HG03280 (cell line): ENCODE data around the gene PLCD3.
A peak's percentile ranks its signal among the peaks of the same experiment; 100 is the strongest.
"Not testable (repeated sequence)": the region's sequence is repeated elsewhere in the genome, so short reads cannot be mapped to it uniquely, and the experiment has no call there.

Source experiments
- ATAC-seq: cut with Tn5 transposase; IDR thresholded peaks from one replicate; pipeline ENCODE4 v1.9.1; 2021; ENCODE audit warnings: mild to moderate bottlenecking, moderate library complexity; ENCODE audit not compliant: unreplicated experiment

The PLCD3 gene

DNA sequence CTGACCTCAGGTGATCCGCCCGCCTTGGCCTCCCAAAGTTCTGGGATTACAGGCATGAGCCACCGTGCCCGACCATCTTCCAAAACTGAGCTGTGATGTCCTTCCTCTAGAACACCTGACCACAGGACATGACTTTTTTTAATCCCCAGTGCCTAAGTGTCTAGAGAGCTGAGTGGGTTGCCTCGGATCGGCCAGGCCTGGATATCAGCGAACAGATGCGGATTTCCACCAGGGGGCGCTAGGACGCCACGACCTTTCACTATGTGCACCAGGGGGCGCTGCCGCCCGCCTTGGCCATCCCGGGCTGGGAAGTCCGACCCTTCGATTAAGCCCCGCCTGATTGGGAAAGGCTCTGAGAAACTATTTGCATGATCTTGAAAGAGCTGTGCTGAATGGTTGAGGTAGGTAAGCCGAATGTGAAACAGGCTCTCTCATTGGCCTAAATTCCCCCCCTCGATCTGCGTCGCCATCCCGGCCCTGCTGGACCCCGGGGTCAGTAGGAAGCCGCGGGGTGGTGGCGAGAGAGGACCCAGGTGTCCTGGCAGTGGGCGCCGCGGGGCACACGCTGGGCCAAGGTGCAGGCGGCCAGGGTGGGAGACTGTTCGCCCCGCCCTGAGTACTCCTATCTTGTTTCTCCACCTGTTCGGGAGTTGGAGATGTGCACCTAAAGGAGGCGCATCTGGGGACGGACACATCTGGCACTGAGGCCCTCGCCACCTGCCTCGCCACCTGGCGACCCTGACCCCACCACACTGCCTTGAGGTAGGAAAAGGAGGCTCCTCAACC is 3.1 kb upstream of the PLCD3 start, which contains the start of gene ACBD4:
Gene ACBD4, plus strand, starts transcription at position 496 of the 786 bp plus-strand sequence. CDS start 458 bp downstream, outside the sequence.
- peak; percentile 77 for ATAC-seq

- no peak for ATAC-seq
Measured at GRCh38 chr17:45132572-45133463, 503 bp upstream of the PLCD3 start.

- no peak for ATAC-seq
Measured at GRCh38 chr17:45131616-45132319, 547 bp downstream of the PLCD3 start.

- ATAC-seq, result no peak
Measured at GRCh38 chr17:45130681-45131615, 1.4 kb downstream of the PLCD3 start.

GRCh38 chr17:45129940-45130680 is 2.2 kb downstream of the PLCD3 start:
- no peak for ATAC-seq

GRCh38 chr17:45129426-45129939 is 2.8 kb downstream of the PLCD3 start:
- no peak for ATAC-seq

DNA sequence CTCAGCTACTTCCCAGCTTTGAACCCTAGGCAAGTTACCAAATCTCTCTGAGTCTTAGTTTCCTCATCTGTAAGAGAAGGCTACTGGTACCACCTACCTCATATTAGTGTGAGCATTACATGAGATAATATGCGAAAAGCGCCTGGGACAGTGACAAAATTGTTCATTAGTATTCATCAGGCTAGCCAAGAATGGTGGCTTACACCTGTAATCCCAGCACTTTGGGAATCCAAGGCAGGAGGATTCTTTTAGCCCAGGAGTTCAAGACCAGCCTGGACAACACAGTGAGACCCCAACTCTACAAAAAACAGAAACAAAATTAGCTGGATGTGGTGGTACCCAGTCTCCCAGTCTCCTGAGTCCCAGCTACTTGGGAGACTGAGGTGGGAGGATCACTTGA is 3.3 kb downstream of the PLCD3 start:
- ATAC-seq, result no peak

GRCh38 chr17:45128331-45128730 is 4.0 kb downstream of the PLCD3 start:
- ATAC-seq, result no peak

GRCh38 chr17:45127548-45128300 is 4.6 kb downstream of the PLCD3 start:
- ATAC-seq, result no peak

DNA sequence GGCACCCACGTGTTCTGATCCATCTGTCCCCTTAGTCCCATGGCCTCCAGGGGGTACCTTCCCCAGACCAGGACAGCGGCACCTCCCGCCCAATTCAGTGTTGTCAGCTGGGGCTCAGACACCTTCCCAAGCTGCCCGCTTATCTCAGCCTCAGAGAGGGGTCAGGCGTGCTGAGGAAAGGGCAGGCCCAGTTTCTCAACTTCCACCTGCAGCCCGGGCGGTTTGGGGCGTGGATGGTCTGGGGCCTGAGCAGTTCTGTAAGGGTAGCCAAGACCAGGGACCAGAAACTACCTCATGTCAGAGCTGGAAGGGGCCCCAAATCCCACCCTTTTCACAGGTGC is 5.1 kb downstream of the PLCD3 start:
- no peak for ATAC-seq

GRCh38 chr17:45125509-45125908 is 6.8 kb downstream of the PLCD3 start:
- ATAC-seq, result no peak

DNA sequence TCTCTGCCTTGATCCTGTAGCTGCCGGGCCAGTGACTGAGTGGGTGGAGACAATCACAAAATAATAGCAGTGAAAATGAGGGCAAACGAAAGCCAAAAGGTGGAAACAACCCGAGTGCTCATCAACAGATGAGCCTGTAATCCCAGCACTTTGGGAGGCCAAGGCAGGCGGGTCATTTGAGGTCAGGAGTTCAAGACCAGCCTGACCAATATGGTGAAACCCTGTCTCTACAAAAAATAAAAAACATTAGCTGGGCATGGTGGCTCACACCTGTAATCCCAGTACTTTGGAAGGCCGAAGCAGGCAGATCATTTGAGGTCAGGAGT is 7.6 kb downstream of the PLCD3 start:
- not testable (repeated sequence) for ATAC-seq

DNA sequence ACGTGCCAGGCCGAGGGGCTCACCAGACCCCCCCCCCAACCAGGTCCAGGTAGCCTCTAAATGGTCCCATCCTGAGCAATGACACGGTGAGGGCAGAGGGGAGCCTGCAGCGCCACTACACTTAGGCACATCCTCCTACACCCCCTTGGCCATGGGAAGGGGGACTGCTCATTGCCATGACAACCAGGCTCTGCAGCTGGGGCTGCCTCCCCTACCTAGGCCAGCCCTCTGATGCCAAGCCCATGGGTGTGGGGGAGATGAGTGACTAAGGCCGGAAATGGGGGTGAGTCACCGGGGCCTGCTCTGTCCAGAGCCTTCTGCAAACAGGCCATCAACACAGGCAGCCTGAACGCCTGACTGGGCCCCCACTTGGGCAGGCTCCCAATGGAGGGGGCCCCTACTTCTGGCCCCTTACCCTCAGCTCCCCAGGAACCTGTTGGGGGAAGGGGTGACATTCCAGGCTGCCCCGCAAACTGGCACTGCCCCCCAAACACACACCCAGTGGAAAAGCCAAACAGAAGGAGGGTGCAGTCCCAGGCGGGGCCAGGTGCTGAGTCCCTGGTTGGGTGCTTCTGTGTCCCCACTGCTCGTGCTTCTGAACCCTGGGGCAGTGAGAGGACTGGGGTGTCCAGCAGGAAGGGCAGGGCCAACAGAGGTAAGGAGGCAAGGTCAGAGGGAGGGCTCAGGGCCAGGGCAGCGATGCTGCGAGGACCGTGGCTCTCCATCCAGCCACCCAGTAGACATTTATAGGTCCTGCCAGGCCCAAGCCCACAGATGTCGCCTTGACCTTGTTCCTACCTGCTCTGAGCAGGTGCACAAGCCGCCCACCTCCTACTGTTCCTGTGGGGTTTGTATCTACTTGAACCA is 8.2 kb downstream of the PLCD3 start:
- no peak for ATAC-seq

DNA sequence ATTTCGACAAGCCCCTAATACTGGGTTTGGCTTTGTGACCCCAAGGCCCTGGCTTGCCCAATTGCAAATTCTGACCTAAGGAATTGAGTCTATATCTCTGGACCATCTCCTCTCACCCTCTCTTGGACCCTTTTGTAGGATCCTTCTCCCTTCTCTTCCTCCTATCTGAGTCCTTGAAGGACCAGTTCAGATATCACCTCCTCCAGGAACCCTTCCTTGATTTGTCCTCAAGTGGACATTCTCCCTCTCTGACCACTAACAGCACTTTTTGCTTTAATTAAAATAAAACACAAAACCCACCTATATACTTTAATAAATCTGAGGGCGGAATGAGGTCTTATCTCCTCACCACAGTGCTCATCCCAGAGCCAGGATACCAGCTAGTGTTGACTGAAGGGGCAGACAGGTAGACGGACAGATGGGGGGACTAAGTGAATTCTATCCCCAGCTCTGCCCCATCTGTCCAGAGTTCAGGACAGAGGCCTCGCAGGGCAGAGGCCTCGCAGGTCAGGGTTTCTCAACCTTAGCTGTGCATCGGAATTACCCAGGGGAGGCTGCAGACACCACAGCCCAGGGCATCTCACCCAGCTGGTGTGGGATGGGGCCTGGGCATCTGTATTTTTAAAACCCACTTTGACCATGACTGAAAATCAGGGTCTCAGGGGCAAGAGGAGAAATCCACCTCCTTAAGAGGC is 9.1 kb downstream of the PLCD3 start:
- no peak for ATAC-seq

- ATAC-seq, result no peak
Measured at GRCh38 chr17:45121055-45121454, 11.3 kb downstream of the PLCD3 start.

DNA sequence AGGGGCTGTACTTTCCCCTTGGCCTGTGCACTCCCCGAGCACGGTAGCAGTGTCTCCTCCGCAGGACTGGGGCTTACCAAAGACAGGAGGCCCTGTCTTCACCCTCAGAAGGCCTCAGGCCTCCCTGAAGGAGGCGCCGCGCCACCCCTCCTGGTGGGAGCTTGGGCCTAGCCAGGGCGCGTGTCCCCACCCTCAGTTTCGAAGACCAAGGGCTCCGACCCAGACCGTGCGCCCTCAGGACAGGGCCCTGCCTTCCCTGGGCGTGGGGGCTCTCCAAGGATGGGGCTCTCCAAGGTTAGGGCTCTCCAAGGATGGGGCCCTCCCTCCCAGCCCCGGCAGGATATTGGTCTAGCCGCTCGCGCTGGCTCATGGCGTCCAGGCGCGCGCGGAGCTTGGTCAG is 11.8 kb downstream of the PLCD3 start:
- no peak for ATAC-seq

DNA sequence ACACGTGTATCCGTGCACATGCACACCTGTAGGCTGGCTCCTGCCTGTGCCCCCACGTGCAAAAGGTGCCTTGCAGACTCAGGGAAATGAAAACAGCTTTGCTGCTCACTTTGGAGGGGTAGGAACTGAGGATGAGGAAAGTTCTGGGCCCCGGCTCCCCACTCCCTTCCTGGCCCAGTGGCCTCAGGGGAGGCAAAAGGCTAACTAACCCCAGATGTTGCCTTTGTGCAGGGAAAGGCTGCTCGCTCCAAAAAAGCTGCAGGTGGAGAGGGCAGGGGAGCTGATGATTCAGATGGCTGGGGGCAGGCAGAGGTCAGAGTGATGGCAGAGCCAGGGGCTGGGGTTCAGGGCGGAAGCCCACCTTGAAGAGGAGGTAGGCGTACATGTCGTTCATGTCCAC is 12.4 kb downstream of the PLCD3 start:
- no peak for ATAC-seq
